ENCODE results near the gene CHRM4.

- TF ChIP-seq POLR2AphosphoS5 (IDR thresholded peaks at IDR 0.05; ENCODE audit: borderline replicate concordance, low read depth, low read length) (no peak), EZH2 (IDR thresholded peaks at IDR 0.05) (no peak)
These were observed 27.2 kb upstream of the CHRM4 start for GRCh38 chr11:46418751-46419150.

Data from SK-N-MC (cell line).